SK-N-SH treated with all-trans-retinoic acid at 6 μM for 48 hours (cell line): Measurements from ENCODE around the gene AKAP4.

Experiments used
- BACH2 ChIP-seq: fragments of 250-450 bp; sonication (Bioruptor Pico); IDR thresholded peaks from 2 replicates; pipeline ENCODE4 v1.9.0; 2021; ENCODE audit warnings: mild to moderate bottlenecking, borderline replicate concordance
- CSDC2 ChIP-seq: fragments of 250-450 bp; sonication (Bioruptor Pico); IDR thresholded peaks from 2 replicates; pipeline ENCODE4 v1.5.0; 2020; ENCODE audit warnings: mild to moderate bottlenecking, moderate library complexity
- TOX ChIP-seq: fragments of 250-450 bp; sonication (Bioruptor Pico); IDR thresholded peaks from 2 replicates; pipeline ENCODE4 v1.8.0; 2021; ENCODE audit warnings: mild to moderate bottlenecking, moderate library complexity, borderline replicate concordance
- ZNF70 ChIP-seq: fragments of 450-650 bp; formaldehyde crosslinking; IDR thresholded peaks from 2 replicates; pipeline ENCODE4 v1.5.0; 2020; ENCODE audit warnings: mild to moderate bottlenecking, moderate library complexity

DNA sequence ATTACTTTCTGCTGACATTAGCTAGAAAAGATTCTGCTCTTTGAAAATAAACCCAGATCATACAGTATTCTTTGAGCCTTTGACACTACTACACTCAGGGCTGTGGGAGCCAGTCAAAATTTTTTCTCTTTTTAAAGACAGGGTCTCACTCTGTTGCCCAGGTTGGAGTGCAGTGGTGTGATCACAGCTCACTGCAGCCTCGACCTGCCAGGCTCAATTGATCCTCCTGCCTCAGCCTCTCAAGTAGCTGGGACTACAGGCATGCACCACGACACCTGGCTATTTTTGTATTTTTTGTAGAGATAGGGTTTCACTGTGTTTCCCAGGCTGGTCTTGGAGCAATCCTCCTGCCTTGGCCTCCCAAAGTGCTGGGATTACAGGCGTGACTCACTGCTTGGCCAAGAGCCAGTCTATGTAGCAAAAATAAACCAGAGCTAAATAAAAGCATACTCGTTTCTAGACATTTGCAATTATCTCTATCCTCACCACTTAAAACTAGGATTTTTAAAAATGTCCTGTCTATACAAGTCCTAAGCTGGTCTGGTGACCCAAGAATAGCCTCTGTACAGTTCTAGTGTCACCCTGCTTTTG lies 43.2 kb downstream of the AKAP4 start:
- no peak for TF ChIP-seq ZNF70
- TF ChIP-seq BACH2 (CRISPR knock-in tag), result no peak
- no peak for TF ChIP-seq CSDC2 (CRISPR knock-in tag)
- no peak for TF ChIP-seq TOX (CRISPR knock-in tag)
